Thyroid gland (tissue), 4 donors: ENCODE data around the gene OMP.

ENCODE experiments used
- POLR2A ChIP-seq, 2 donors: fragments of 450-650 bp; IDR thresholded peaks; one replicate each; pipeline ENCODE4 v1.6.1; 2017; ENCODE audit warnings: antibody characterized with exemption in 2 of 2, mild to moderate bottlenecking in 2 of 2, moderate library complexity in 1 of 2
- TF ChIP-seq, protein P1 (sequence below), 6 experiments: fragments of 200-600 bp in 3 of 6; fragments of 450-650 bp in 3 of 6; sonication (generic) in 3 of 6; IDR thresholded peaks; one replicate each; pipeline ENCODE4 v1.5.1; 2016 to 2019; ENCODE audit warnings: antibody characterized with exemption in 6 of 6, mild to moderate bottlenecking in 2 of 6, inconsistent platforms in 1 of 6, moderate library complexity in 1 of 6

DNA sequence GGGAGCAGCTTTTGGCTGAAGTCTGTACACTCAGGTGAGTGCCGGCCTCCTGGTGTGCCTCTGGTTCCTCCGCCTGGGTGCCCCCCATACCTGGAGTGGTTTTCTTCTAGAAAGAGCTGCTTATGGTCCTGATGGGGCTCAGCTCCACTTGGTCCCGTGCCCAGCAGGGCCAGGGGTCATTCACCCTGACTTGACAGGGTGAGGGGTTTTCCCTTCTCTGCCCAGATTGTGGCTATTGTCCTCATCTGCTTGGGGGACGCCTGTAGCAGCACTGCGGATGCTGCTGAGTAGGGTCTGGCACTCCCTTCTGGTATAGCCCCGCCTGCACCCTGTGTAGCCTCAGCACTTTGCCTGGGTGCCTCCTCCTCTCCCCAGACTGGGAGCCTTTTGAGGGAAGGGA lies 8.2 kb downstream of the OMP start:
- TF ChIP-seq, protein P1, sequence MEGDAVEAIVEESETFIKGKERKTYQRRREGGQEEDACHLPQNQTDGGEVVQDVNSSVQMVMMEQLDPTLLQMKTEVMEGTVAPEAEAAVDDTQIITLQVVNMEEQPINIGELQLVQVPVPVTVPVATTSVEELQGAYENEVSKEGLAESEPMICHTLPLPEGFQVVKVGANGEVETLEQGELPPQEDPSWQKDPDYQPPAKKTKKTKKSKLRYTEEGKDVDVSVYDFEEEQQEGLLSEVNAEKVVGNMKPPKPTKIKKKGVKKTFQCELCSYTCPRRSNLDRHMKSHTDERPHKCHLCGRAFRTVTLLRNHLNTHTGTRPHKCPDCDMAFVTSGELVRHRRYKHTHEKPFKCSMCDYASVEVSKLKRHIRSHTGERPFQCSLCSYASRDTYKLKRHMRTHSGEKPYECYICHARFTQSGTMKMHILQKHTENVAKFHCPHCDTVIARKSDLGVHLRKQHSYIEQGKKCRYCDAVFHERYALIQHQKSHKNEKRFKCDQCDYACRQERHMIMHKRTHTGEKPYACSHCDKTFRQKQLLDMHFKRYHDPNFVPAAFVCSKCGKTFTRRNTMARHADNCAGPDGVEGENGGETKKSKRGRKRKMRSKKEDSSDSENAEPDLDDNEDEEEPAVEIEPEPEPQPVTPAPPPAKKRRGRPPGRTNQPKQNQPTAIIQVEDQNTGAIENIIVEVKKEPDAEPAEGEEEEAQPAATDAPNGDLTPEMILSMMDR (IDR thresholded peaks at IDR 0.05): no peak
- no peak for TF ChIP-seq POLR2A (IDR thresholded peaks at IDR 0.05)
